GM15510 (cell line): ENCODE data around the gene ABL1.

Experiments
- POLR2A ChIP-seq: IDR thresholded peaks from 3 replicates; pipeline ENCODE4 v1.6.1; 2011; ENCODE audit warnings: borderline replicate concordance; ENCODE audit not compliant: insufficient read length; ENCODE audit errors: extremely low read depth

The ABL1 gene

DNA sequence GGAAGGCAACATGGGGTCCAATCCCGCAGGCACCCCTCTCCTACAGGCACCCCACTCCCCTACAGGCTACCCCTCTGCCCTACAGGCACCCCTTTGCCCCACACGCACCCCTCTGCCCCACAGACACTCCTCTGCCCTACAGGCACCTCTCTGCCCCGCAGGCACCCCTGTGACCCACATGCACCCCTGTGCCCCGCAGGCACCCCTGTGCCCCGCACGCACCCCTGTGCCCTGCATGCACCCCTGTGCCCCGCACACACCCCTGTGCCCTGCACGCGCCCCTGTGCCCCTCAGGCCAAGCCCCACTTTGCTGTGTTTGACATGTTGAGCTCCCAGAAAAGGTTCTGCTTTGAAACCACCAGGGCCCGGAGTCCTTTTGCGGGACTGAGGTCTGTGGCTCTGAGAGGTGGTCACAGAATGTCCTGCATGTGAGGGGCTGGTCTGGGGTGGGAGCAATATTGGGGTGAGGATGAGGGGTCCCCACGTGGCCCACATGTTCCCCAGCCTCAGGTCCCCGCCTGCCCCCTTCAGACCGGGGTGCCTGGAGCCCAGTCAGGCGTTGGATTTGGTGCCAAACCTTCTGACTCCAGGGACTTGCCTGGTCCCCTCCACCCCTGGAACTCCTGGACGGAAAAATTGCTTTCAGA, 62.2 kb downstream of the ABL1 start:
- TF ChIP-seq POLR2A, result no peak

DNA sequence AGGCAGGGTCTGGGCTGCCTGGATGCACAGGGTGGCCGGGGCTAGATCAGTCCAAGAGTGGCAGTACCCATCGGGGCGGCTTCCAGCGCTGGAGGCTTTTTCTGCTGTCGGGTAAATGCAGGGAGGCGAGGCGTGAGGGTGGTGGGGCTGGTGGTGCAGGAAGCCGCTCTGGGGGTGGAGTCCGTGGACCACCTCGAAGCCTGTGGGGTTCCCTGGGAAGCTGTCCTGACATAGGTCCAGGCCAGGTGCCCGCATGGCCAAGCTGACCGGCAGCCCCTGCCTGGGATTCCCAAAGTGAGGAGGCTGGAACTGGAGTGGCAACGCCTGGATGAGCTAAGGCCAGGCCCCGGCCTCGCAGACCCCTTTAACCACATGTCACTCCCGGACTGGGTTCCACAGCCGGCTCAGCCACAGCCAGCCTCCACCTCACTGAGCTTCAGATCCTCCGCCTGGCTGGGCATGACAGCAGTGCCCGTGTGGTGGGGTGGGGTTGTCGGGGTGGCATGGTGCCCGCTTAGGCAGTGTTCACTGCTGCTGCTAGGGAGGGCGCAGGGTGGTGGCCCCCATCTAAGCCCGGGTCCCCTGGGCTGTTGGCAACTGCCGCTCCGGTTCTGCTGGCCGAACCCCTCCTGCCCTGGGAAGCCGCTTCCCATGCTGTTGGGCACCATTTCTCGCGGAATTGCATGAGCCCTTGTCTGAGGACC, 62.9 kb downstream of the ABL1 start:
- no peak for TF ChIP-seq POLR2A

DNA sequence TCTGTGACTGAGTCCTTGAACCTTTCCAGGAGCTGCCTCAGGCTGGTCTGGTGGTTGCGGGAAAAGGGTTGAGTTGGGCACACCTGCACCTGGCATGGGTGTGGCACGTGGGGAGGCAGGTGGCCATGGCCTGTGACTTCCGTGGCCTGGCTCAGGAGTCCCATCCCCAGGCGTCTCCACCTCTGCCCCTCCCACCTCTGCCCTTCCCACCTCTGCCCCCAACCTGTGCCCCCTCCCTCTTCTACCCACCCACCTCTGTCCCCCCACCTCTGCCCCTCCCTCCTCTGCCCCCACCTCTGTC, 63.4 kb downstream of the ABL1 start:
- no peak for TF ChIP-seq POLR2A

DNA sequence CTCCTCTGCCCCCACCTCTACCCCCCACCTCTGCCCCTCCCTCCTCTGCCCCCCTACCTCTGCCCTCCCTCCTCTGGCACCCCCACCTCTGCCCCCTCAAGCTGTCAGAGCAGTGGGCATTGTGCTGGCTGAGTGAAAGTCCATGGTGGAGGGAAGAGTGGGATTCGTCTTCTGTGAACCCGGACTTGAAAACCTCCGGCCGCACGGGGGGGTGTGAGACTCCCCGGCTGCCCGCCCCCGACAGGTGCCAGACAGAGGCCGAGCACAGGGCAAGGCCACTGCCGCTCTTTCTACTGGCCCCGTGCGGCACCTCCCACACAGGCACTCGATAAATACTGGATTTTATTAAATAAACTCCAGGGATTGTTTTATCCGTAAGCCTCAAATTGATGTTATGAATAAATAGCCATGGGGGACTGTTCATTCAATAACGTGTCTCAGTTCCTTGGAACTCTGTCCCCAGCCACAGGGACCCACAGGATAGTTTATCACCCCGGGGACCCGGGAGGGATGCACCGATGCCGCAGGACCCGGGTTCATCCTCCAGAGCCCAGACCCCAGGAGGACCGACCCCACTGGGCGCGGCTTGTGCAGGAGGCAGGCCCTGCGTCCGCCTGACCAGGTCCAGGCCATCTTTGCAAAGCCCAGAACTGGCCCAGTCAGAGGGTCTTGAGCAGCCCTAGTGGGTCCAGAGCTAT, 64.1 kb downstream of the ABL1 start:
- no peak for TF ChIP-seq POLR2A

DNA sequence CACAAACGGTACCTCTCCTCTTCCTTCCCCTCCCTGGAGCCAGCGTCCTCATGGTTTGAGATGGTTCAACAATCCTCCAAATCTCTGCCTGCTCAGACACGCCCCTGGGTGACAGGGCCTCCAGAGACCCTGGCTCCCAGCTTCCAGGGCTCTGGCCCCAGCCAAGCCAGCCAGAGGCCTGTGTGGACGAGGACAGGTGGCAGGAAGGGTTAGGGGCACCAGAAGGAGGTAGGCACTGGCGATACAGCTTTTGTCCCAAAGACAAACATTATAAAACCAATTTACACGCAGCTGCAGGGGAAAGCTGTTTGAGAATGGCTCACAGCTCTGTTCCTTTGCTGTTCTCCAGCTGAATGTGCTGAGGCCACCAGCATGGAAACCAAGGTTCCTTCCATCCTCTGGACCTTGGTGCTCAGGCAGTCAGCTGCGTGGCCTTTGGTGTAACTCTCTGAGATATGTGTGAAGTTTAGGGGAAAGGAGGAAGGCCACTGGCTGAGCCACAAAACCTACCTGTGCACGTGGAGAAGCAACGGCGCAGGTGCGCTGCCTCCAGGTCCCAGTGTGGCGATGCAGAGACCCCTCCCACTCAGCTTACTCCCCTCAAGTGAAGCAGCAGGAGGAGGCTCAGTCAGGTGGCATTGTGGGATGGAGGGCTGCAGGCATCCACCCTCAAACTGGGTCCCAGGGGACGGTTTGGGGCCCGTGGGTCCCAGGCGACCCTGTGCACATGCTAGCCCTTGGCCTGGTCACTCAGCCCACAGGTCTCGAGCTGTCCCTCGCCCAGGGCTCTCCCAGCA, 65.8 kb downstream of the ABL1 start:
- no peak for TF ChIP-seq POLR2A

DNA sequence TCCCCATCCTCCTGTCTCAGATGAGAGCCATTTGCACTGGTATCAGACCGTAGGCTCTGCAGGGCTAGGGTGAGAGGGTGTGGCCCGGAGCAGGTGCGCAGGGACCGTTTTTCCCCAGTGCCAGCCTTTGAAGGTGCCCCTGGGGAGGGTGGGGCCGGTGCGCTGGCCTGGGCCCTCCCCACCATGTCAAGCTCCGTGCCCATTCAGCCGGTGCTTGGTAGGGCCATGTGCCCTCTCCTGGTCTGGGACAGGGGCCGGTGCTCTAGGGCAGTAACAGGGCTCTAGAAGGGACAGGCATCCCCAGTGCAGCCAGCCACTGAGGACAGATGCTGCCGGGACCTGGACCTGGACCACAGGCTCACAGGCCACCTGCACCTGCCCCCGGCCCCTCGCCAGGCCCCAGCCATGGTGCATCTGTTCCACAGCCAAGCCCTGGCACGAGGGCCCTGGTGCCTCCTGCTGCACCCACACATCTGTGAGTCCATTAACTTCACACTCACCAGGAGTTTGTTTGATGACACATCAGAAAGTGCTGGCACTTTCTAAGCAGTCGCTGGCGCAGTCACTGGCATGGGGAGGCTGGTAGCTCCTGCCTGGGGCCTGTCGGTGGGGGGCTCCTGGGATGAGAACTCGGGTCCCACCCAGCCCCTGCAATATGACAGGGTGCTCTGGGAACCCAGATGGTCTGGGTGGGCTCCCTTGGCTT, 66.6 kb downstream of the ABL1 start:
- no peak for TF ChIP-seq POLR2A

DNA sequence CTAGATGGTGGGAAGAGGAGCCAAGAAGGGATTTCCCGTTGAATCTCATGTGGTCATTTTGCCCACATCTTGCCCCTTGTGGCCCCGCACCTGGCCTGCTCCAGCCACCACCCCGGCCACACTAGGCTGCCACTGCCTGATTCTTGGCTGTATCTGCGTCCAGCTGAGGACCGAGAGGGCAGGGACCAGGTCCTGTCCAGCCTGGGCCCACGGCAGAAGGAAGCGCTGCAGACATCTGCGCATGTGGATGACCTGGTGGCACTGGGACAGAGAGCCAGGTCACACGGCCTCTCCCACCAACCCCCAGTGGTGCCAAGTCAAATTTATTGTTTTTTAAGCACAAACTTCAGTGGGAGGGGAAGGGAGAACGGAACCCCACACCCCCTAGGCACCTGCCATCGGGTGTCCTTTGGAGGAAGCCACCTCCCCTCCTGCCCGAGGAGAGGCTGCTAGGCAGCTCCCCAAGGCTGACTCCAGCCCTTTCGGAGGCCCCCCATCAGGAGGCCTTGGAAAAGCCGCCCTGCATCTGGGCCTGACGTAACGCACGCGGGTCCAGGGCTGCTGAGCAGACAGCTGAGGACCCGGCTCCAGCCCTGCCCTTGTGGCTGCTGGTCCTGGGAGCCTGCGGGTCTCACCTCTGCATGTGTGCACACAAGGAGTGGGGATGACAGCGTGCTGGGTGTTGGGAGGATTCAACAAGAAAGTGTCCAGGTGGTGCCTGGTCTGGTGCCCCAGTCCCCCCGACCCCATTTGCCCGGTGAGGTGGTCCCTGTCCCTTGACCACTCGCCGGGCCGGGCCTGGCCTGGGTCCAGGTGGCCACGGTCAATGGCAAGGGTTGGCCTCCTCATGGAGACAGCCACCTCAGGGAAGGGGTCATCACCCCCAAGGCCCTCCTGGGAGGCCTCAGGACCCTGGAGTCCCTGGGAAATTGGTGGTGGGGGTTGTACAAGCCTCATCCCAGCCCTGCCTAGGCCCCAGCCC, 67.4 kb downstream of the ABL1 start:
- no peak for TF ChIP-seq POLR2A

DNA sequence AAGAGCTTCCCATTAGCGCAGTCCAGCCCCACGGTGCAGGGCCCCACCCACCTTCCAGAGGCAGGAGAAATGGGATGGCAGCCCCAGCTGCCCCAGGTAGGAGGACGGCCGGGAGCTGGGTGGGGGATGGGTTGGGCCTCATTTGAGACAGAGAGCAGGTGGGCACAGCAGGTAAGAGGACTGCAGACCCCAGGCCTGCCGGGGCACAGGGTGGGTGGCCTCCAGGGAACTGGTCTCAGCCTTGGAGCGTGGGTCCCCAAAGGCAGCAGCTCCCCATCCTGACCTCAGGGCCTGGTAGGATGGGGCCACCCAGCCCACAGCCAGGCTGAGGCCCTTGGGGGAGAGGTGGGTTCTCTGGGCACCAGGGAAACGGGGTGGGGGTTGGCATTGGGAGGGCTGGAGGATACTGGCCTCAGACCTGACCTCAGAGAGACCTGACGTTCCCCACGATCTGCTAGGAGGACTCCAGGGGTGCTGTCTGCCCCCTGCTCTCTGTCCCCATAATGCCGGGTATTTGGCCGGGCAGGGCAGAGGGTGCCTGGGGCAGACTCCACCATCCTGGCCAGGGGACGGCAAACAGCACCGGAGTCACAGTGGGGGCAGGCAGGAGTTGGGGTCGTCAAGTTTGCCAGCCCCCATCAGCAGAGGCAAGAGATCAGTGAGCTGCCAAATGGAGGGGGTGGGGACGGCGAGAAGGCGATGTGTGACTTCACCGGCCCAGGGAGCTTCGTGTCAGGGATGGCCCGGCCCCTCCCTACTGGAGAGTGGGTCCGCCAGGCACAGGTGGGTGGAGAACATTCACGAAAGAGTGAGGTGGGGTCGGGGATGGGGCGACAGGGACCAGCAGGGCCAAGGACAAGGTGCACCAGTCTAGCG, 68.4 kb downstream of the ABL1 start:
- TF ChIP-seq POLR2A, result no peak

DNA sequence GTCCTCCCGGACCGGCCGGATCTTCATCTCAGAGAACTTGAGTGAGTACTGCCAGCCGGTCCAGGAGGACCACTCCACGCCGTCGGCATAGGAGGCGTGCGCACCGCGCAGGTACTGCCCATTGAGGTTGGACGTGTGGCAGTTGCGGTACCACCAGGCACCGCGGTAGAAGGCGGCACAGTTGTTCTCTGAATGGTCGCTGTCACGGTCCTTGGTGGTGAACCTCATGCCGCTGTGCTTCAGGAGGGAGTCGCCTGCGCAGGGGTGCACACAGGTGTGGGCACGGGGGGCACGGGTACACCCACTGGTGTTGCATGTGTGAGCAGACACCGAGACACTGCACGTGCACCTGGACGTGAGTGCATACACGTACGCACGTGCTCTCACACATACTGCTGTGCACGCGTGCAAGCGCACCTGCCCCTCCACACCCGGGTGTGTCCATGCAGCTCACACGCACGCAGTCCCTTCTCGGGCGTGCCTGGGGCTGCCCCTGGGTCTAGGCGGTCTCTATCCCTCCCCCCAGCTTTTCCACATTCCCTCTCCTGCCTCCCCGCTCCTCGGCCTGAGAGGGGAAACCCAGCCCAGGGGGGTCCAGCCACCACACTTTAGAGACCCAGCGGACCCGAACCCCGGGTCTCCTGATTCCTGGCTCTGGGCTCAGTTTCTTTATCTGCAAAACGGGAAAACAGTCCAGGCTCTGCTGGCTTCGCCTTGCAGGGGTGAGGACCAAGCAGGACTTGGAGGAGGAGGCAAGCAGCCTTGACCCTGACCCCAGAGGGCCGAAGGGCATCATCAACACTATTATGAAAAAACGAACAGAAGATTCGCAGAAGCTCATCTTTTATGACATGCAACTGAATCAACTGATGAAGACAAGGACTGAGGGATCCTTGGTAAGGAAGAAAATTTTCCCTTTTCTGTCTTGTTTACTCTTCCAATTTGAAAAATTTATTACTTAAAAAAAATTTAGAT, 69.3 kb downstream of the ABL1 start:
- TF ChIP-seq POLR2A, result no peak

DNA sequence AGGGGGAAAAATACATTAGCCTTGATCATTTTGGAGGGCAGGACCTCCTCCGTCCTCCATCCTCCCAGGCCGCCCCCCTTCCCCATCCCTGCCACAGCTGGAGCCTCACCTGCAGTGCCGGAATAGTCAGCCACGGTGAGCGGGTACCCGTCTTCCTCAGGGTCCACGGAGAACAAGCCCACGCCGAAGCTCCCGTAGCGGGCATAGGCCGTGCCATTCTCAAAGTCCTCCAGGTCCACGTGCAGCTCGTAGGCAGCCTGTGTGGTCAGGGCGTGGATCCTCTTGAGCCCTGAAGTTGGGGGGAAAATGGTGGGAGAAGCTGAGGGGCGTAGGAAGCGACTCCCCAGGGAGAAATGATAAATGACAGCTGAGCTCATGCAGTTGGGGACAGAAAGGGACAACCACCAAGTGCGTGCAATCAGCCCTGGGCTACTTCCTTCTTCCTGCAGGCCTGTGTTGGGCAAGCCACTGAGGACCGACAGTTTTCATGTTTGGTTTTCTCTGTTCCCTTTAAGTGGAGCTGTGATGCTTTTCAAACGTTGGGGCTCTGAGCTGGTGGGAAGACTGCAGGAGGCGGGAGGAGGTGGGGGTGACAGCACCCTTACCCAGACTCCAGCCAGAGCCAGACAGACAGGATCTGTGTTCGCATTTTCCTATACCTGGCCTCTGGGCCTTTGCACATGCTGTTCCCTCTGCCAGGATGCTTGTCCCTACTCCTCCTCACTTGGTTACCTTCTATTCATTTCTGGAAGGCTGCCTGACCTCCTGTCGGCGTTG, 70.3 kb downstream of the ABL1 start:
- TF ChIP-seq POLR2A, result no peak
